ENCODE measurements around the gene MYH14. TPM values are rescaled to one million over a fixed set of nuclear protein-coding genes. Genes with fewer than 3 reads are reported as not detected.

Gene MYH14
- total and polyA plus RNA-seq, 2 of the 4 experiments (the other 2 are of a cell fraction) = not detected

DNA sequence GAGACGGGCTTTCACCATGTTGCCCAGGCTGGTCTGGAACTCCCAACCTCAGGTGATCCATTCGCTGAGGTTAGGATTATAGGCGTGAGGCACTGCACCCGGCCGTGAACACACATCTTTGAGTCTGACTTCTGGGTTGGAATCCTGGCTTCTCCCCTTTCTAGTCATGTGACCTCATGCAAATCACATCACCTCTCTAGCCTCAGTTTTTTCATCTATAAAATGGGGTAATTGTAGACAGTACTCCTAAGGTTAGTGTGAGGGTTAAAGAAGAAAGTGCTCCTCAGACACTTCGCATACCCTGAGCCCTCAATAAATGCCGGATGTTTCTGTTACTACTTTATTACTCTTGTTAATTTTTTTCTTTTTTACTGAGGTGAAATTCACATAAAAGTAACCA, 70.4 kb downstream of the MYH14 start:
- WGBS, 2 experiments (ENCODE audit: extremely low coverage in 2 of 2, insufficient read length in 1 of 2) = 50% methylated on average over 1 of the region's 7 CpGs; no CpG with 5 or more reads in 1 of the 2 experiments
- Histone ChIP-seq H2BK5ac (ENCODE audit: low read depth, low read length, poor library complexity, severe bottlenecking) (no peak overlapping the region), H3K23ac (ENCODE audit: low read depth, low read length) (no peak overlapping the region), H2BK15ac (ENCODE audit: low read depth, low read length) (no peak overlapping the region), H3K9ac (ENCODE audit: low read depth, low read length) (no peak overlapping the region), H2BK120ac (ENCODE audit: low read depth, low read length) (no peak overlapping the region), H3K4me2 (ENCODE audit: low read depth, low read length) (no peak overlapping the region), H3K27me3 (ENCODE audit: control insufficient read depth, insufficient read depth, low read length) (no peaks in the 10 kb centered on the region), H4K5ac (ENCODE audit: low read depth, low read length) (no peak overlapping the region), H3K9me1 (ENCODE audit: insufficient read depth, low read length) (no peaks in the 10 kb centered on the region), H2AK9ac (replicated peaks; ENCODE audit: low read depth, low read length, poor library complexity) (no peak overlapping the region), H3K9me3 (ENCODE audit: control insufficient read depth, insufficient read depth, low read length) (peaks cover 18% of the 10 kb centered on the region; the same call in 1 of the 2 replicates), H3K56ac (ENCODE audit: extremely low read depth, insufficient read depth, low read length) (no peak overlapping the region), H2AK5ac (ENCODE audit: low read depth, low read length) (no peak overlapping the region), H3K4ac (ENCODE audit: low read depth, low read length) (no peak overlapping the region), H3K4me3 (ENCODE audit: insufficient read depth, low read depth, low read length) (no peak overlapping the region), H4K91ac (ENCODE audit: insufficient read depth, low read depth, low read length) (no peak overlapping the region), H3K79me1 (ENCODE audit: low read depth in 1 of 2, low read length in 2 of 2) (no peaks in the 10 kb centered on the region), H4K8ac (ENCODE audit: low read depth in 2 of 2, low read length in 2 of 2) (no peak overlapping the region), H3K18ac (ENCODE audit: low read depth, low read length) (no peak overlapping the region), H4K20me1 (ENCODE audit: insufficient read depth, low read length) (no peaks in the 10 kb centered on the region), H2BK20ac (ENCODE audit: low read depth, low read length) (no peak overlapping the region), H2AFZ (replicated peaks; ENCODE audit: low read length, poor library complexity) (no peak overlapping the region), H3K14ac (replicated peaks; ENCODE audit: low read depth, low read length) (no peak overlapping the region), H3K4me1 (ENCODE audit: control insufficient read depth, insufficient read depth, low read length) (no peaks in the 10 kb centered on the region), H3K27ac (ENCODE audit: insufficient read depth, low read length) (no peak overlapping the region), H3K36me3 (ENCODE audit: control insufficient read depth, insufficient read depth, low read length) (no peaks in the 10 kb centered on the region)
- BruUV-seq (replicated peaks) = no TSS peak
- TF ChIP-seq SMC3 (IDR thresholded peaks at IDR 0.05; ENCODE audit: low read depth, low read length) (no peak), MAFK (IDR thresholded peaks at IDR 0.05; ENCODE audit: low read depth, low read length) (no peak), RFX5 (IDR thresholded peaks at IDR 0.05; ENCODE audit: low read depth, low read length) (no peak), NFE2L2 (IDR thresholded peaks at IDR 0.05; ENCODE audit: low read depth, low read length) (no peak), CEBPB (IDR thresholded peaks at IDR 0.05; ENCODE audit: low read depth, low read length) (no peak), MXI1 (IDR thresholded peaks at IDR 0.05; ENCODE audit: borderline replicate concordance, low read depth, low read length) (no peak), MAZ (IDR thresholded peaks at IDR 0.05; ENCODE audit: borderline replicate concordance, low read depth, low read length) (no peak), RCOR1 (IDR thresholded peaks at IDR 0.05; ENCODE audit: insufficient replicate concordance, low read length) (no peak), BHLHE40 (IDR thresholded peaks at IDR 0.05; ENCODE audit: low read depth, low read length) (no peak), FOS (IDR thresholded peaks at IDR 0.05; ENCODE audit: low read depth, low read length) (no peak), RAD21 (IDR thresholded peaks at IDR 0.05; ENCODE audit: low read length) (no peak), CHD1 (IDR thresholded peaks at IDR 0.05; ENCODE audit: low read depth, low read length) (no peak), POLR2A (IDR thresholded peaks at IDR 0.05; ENCODE audit: low read depth, low read length) (no peak)
- TF ChIP-seq, protein P1, sequence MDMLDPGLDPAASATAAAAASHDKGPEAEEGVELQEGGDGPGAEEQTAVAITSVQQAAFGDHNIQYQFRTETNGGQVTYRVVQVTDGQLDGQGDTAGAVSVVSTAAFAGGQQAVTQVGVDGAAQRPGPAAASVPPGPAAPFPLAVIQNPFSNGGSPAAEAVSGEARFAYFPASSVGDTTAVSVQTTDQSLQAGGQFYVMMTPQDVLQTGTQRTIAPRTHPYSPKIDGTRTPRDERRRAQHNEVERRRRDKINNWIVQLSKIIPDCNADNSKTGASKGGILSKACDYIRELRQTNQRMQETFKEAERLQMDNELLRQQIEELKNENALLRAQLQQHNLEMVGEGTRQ (IDR thresholded peaks at IDR 0.05; ENCODE audit: low read depth, low read length) = no peak
- TF ChIP-seq, protein P2, sequence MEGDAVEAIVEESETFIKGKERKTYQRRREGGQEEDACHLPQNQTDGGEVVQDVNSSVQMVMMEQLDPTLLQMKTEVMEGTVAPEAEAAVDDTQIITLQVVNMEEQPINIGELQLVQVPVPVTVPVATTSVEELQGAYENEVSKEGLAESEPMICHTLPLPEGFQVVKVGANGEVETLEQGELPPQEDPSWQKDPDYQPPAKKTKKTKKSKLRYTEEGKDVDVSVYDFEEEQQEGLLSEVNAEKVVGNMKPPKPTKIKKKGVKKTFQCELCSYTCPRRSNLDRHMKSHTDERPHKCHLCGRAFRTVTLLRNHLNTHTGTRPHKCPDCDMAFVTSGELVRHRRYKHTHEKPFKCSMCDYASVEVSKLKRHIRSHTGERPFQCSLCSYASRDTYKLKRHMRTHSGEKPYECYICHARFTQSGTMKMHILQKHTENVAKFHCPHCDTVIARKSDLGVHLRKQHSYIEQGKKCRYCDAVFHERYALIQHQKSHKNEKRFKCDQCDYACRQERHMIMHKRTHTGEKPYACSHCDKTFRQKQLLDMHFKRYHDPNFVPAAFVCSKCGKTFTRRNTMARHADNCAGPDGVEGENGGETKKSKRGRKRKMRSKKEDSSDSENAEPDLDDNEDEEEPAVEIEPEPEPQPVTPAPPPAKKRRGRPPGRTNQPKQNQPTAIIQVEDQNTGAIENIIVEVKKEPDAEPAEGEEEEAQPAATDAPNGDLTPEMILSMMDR (conservative IDR thresholded peaks at IDR 0.05; ENCODE audit: low read depth, low read length) = no peak
- TF ChIP-seq, protein P3, sequence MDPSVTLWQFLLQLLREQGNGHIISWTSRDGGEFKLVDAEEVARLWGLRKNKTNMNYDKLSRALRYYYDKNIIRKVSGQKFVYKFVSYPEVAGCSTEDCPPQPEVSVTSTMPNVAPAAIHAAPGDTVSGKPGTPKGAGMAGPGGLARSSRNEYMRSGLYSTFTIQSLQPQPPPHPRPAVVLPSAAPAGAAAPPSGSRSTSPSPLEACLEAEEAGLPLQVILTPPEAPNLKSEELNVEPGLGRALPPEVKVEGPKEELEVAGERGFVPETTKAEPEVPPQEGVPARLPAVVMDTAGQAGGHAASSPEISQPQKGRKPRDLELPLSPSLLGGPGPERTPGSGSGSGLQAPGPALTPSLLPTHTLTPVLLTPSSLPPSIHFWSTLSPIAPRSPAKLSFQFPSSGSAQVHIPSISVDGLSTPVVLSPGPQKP (IDR thresholded peaks at IDR 0.05; ENCODE audit: borderline replicate concordance, low read depth, low read length) = no peak
- dilution Hi-C loops (cut with HindIII; ENCODE audit: low sequenced_read_pairs, unreplicated experiment) = no loop called here
- intact Hi-C loops (cut with micrococcal nuclease) = no loop called here
- POLR2A ChIA-PET (ENCODE audit: unreplicated experiment) = no interaction called here
- CTCF ChIA-PET = no interaction called here
- in situ Hi-C loops (cut with MboI; ENCODE audit: low sequenced_read_pairs) = no loop called here
- ATAC-seq (ENCODE audit: low read depth) (no peak), DNase-seq (no peak)

Measured in IMR-90 (cell line).